Activated gamma-delta T cell treated with anti-CD3 and anti-CD28 coated beads, Interleukin-2, amount 50 U/mL, for 16 hours (primary cell): ENCODE data around the gene TOMM20L.

ENCODE experiments used
- DNase-seq: peaks from one replicate; pipeline ENCODE4 v3.0.0-alpha.2; 2020; ENCODE audit warnings: low read depth

TOMM20L gene

GRCh38 chr14:58427281-58428117, 31.8 kb downstream of the TOMM20L start, which contains the start of the genes KIAA0586 and TIMM9:
Gene KIAA0586 (plus strand): TSS chr14:58427719. CDS start chr14:58428265, 546 bp downstream.
Gene TIMM9 (minus strand): TSS chr14:58427531. CDS start chr14:58411945, 15,586 bp downstream.
- DNase-seq: peak; percentile 93

- DNase-seq: no peak
Measured at GRCh38 chr14:58428118-58428683, 32.5 kb downstream of the TOMM20L start.

GRCh38 chr14:58430156-58430555, 34.4 kb downstream of the TOMM20L start:
- DNase-seq: no peak

GRCh38 chr14:58439476-58439875, 43.7 kb downstream of the TOMM20L start:
- DNase-seq: no peak

- no peak for DNase-seq
Measured at GRCh38 chr14:58444627-58445026, 48.9 kb downstream of the TOMM20L start.

GRCh38 chr14:58455593-58456265, 60.0 kb downstream of the TOMM20L start:
- no peak for DNase-seq
